ENCODE measurements around the gene PSRC1.
A peak's percentile ranks its signal among the peaks of the same experiment; 100 is the strongest.
"Not testable (repeated sequence)": the region's sequence is repeated elsewhere in the genome, so short reads cannot be mapped to it uniquely, and the experiment has no call there.

PSRC1 gene

DNA sequence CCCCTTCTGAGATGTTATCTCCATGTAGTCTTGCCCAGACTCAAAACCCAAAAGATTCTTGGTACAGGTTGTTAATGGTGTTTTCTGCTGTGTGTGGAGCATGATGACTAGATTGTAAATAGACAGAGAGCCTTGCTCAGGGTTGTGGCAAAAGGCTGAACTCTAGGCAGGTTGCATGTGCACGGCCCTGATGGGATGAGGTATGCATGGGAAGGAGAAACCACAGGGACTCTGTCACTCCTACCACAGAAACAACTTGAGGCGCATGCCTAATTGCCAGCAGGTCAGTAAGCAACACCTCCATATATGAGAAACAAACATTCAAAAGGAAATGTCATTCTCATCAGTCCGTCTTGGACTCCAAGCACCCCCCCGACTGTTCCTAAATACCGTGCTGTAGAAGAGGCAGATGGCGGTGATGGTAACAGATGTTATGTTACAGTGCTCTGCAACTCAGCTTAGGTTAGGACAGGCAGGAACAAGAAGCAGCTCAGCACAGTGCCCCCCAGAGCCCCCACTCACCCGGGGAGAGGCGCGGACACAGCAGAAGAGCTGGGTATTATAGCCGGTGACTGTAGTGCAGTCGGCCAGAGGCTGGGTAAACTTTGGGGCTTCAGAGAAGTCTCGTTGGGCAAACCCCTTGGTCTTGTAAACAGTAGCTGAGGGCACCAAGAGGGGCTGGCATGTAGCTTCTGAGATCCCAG lies 12.9 kb upstream of the PSRC1 start:
- no peak for DNase-seq (ENCODE audit: low read depth)

DNA sequence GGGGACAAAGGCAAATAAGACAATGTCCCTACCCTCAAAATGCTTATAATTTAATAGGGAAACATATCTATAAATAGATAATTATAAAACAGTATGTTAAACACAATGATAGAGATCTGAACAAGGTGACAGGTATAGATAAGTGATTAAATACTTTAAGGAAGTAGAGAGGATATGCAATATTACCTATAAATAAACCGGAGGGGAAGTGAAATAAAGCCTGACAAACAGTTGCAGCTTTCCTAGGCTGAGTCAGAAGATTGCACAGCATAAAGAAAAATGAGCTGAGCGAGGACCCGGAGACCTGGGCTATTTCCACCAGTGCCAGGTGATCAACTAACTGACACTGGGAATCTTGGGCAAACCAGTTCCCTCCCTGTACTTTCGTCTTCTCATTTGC lies 11.5 kb upstream of the PSRC1 start:
- no peak for DNase-seq (ENCODE audit: low read depth)

DNA sequence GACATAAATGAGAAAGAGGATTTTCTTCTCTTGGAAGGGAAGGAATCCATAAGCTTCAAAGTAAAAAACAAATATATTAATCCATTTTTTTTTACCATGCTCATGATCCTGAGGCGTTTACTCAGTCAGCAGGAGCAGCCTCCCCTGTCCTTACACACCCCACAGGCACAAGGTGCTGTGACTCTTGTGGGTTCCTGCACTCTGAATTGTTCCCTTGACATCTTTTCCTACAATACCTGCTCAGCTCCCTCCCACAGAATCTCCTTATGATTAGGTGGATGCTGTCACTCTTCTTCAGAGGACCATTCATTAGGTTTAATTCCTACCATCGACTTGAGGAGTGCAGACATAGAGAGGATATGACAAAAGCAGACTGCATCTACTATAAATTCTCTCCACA lies 10.1 kb upstream of the PSRC1 start:
- DNase-seq (ENCODE audit: low read depth): no peak

DNA sequence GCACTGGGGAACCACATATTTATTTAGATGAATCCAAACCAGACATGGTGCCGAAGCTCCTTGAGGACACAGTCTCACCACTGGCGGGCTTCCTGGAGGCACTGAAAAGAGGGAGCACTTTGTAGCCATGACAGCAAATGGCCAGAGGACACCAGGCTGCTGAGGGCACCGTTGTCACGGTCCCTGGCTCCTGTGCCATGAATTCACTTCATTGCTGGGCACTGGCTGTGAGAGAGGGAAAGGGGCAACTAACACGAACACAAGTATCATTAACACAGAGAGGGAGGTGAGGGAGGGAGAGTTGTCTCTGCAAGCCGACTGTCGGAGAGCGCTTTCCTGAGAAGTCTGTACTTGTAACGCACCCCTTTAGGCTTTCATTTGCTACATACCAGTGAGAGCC lies 9.4 kb upstream of the PSRC1 start:
- DNase-seq (ENCODE audit: low read depth): no peak

DNA sequence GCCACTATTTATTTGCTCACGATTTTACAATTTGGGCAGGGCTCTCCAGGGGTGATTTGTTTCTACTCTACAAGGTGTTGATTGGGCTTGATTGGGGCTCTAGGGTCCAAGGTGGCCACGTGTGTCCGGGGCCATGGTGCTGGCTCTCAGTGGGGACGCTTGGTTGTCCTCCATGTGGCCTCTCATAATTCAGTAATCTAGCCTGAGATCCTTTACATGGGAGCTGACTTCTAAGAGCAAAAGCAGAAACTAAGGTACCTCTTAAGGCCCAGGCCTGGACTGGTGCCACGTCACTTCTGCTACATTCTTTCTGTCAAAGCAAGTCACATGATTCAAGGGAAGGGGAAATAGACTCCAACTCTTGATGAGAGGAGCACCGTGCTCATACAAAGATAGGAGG lies 8.1 kb upstream of the PSRC1 start:
- no peak for DNase-seq (ENCODE audit: low read depth)

DNA sequence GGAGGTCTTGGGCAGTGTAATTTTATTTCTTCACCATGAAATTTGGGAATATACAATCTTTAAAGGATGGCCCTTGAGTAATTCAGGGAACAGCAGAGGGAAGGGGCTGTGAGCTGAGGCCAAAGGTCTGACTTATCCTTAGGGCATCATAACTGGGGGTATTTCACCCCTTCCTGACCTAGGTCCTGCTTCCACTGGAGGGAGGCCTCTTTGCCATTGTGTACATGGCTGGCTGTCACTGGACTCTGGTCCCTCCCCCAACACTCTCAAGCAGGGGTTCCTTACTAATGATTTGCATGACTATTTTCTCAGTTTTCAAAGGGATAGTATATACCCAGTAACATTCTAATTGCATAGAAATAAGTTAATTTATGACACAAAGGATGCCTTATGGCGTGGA lies 7.2 kb upstream of the PSRC1 start:
- no peak for DNase-seq (ENCODE audit: low read depth)

DNA sequence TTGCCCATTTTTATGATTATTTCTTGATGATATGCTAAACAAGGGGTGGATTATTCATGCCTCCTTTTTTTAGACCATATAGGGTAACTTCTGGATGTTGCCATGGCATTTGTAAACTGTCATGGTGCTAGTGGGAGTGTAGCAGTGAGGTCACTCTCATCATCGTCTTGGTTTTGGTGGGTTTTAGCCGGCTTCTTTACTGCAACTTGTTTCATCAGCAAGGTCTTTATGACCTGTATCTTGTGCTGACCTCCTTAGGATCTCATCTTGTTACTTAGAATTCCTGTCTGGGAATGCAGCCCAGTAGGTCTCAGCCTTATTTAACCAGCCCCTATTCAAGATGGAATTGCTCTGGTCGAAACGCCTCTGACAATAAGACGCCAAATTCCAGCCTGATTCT lies 3.8 kb upstream of the PSRC1 start:
- DNase-seq (ENCODE audit: low read depth): not testable (repeated sequence)

DNA sequence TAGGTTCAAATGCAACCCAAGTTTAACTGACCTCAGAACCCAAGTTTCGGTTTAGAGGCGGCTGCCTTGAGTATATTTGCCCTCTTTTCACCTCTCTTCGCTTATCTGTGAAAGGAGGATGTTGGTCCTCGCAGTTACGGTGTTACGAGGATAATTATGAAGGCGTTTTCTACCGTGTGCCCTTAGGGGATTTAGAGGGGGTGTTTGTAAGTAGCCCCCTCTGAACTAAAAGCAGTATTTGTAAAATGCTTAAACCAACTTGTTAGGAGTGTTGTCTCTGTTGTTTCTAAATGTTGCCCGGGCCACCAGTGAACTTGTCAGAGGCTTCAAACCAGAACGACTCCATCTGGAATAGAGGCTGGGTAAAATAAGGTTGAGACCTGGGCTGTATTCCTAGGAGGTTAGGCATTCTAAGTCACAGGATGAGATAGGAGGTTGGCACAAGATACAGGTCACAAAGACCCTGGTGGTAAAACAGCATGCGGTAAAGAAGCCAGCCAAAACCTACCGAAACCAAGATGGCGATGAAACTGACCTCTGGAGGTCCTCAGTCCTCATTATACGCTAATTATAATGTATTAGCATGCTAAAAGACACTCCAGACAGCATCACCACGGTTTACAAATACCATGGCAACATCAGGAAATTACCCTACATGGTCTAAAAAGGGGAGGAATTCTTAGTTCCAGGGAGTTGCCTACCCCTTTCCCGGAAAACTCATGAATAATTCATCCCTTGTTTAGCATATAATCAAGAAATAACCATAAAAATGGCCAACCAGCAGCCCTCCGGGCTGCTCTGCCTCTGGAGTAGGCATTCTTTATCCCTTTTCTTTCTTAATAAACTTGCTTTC lies 1.0 kb upstream of the PSRC1 start:
- DNase-seq (ENCODE audit: low read depth): no peak

DNA sequence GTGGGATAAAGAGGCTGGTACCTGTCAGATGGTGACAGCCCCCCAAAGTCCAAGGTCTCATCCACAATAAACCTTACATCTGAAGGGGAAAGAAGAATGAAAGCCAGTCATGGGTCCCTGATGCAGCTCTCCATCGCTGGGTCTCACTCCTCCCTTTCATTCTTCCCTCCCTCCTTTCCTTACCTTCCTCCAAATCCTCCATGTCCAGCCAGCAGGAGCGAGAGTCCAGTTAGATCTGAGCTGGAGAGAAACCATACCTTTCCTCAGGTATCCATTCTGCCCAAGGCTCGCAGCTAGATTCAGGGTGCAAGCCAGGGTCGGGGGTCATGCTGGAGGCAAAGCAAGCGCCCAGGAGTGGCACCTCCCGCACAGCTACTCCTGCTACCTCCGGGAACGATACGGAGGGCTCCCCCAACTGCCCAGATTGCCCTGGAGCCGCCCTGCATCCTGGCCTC lies 421 bp downstream of the PSRC1 start:
- no peak for DNase-seq (ENCODE audit: low read depth)

DNA sequence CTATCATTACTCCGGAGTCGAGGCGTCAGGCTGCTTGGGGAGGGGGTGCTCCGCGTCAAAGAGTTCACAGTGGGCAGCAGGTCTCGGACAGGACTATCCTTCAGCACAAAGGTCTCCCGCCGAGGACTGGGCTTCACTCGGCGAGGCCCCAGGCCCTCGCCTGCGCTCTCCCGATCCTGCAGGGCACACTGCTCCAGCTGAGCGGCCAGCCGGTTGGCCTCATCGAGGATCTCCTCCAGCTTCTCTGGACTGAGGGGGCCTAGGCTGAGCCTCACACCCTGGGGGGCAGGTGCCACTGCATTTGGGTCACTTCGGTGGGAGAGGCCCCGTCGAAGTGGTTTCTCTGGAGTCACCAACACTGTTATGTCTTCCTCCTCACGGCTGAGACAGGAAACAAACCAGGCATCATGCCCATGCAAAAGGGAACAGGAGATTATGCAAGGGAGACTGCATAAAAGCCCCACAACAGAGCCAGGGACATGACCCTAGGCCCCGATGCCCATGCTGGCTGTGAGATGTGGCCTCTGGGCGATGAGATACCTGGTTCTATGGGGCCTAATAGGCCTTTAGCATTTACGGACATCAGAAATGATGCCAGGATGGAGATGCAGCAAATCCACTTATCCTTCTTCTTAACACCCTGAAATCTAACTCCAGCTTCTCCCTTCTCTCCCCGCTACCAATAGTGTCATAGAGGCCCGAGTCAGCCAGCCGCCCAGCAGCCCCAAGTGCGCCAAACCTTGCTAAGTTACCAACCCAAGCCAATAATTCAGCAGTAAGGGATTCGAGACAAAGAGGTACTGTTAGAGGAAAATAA lies 1.1 kb downstream of the PSRC1 start:
- no peak for DNase-seq (ENCODE audit: low read depth)

DNA sequence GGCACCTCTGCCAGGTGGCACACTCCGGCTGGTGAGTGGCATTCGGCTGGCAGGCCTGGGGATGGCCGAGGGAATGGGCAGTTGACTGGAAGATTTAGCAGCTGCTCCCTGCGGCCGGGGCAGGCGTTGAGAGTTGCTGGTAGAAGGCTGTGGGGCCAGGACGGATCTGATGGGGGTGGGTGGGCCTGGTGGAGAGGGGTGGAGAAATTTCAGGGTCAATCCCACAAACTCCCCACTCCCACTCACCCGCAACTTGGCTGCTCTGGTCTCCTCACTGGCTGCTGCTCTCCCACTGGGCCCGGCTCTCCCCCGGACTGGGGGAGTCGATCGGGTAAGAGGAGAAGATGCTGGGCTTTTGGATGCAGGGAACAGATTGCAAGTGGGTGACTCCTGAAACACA lies 2.1 kb downstream of the PSRC1 start:
- no peak for DNase-seq (ENCODE audit: low read depth)

DNA sequence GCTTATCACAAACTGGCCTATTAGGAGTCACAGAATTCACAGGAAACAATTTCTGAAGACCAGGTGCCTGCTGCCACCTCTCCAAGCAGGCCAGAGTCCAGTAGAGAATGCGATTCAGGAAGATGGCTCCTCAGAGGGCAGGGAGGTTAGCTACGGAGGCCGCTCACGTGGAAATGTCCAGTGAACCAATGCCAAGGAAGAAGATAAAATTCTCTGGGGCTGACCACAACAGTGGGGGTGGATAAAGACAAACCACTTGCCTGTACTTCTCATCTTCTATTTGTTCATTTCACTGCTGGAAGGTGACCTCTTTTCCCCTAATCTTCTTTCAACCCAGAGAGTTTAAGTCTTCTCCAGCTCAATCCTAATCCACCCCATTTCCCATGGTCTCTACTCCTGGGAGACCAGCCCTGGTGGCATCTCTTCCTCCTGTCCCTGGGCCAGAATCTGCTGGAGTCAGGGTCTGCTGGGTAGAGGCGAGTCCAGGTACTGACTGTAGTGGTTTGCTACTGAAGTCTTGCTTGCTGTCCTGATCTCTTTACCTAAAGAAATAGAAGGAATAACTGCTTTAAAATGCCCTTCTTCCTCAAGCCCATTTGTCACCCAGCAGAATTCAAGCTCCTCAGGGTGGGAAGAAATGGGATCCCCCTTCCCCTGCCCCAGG lies 3.2 kb downstream of the PSRC1 start:
- no peak for DNase-seq (ENCODE audit: low read depth)

DNA sequence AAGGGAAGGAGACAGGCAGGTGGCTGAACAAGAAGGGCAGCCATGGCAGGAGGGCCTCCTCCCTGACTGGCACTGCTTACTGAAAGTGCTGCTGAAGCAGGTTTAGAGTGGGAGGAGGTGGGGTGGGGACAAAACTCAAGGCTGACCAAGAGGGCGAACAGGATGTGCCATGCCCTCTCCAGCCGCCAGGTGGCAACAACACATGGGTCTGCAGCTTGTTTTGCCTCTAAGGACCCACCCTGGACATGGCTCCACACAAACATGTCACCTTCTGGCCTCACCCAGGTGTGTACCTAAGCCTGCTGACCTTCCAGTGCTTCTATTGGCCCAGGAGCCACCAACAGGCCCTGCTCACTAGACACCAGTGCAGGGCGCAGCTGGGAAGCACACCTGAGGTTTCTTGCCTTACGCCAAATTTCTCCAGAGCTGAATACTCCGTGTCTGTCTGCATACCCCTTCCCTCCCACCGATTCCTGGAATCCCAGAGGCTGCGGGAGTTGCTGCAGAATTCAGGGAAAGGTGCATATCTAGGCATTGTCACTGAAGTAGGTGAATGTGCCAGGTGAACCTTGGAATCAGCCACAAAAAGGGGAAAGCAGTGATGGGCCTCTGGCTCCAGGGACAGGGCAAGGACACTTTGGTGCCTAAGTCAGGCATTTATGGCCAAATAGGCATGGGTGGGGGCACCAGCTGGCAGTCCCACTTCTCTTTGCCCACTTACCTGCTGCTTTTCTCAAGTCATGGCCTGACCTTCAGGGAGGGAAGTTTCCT lies 5.3 kb downstream of the PSRC1 start:
- peak; percentile 44 for DNase-seq (ENCODE audit: low read depth)

DNA sequence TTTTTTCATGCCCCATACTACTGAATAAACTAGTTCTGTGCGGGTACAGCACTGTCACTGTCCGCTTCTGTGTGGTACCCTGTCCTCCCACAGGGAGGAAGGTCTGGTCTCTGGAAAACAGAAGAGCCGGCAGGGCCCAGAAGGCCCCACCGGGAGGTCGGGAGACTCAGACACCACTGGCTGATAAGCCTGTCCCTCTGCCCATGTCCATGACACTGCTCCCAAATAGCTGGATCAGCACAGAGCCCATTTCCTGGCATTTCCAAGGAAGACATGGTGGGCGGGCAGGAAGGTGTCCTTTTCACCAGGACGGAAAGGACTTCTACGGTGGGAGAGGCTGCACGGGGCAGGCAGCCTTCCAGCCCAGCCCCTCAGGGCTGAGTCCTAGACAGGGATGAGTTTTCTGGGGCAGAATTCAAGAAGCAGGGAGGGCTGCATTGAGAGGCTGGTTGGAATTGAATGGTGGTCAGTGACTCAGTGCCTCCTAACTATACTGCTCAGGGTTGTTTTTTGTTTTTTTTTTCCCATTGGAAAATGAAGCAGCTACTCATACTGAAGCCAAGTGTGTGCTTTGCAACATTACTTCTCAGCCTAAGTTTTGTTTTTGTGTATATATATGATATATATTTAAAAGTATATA lies 7.1 kb downstream of the PSRC1 start:
- no peak for DNase-seq (ENCODE audit: low read depth)

DNA sequence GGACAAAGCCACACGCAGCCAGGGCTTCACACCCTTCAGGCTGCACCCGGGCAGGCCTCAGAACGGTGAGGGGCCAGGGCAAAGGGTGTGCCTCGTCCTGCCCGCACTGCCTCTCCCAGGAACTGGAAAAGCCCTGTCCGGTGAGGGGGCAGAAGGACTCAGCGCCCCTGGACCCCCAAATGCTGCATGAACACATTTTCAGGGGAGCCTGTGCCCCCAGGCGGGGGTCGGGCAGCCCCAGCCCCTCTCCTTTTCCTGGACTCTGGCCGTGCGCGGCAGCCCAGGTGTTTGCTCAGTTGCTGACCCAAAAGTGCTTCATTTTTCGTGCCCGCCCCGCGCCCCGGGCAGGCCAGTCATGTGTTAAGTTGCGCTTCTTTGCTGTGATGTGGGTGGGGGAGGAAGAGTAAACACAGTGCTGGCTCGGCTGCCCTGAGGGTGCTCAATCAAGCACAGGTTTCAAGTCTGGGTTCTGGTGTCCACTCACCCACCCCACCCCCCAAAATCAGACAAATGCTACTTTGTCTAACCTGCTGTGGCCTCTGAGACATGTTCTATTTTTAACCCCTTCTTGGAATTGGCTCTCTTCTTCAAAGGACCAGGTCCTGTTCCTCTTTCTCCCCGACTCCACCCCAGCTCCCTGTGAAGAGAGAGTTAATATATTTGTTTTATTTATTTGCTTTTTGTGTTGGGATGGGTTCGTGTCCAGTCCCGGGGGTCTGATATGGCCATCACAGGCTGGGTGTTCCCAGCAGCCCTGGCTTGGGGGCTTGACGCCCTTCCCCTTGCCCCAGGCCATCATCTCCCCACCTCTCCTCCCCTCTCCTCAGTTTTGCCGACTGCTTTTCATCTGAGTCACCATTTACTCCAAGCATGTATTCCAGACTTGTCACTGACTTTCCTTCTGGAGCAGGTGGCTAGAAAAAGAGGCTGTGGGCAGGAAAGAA lies 8.1 kb downstream of the PSRC1 start:
- no peak for DNase-seq (ENCODE audit: low read depth)

DNA sequence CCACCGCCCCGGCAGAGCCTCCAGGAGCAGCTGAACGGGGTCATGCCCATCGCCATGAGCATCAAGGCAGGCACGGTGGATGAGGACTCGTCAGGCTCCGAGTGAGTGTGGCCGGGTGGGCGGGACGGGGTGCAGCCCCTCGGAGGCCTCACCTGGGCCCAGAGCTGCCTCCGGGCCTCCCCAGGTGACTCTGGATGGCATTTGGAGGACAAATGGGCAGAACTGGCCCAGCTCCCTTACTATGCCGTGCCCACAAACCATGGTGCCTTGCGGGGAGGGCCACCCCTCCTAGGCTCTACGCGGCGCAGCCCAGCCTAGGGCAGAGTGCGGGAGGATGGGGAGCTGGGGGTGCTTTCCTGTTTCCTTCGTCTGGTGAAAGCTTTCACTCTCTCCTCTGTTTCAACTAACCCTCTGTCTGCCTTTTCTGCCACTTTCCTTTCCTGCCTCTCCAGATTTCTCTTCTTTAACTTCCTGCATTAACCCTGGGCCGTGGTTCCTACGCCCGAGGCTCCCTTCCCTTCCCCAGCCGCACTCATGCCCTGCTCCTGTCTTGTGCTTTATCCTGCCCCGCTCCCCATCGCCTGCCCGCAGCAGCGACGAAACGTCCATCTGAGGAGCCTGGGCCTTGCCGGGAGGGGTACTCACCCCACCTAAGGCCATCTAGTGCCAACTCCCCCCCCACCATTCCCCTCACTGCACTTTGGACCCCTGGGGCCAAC lies 9.2 kb downstream of the PSRC1 start:
- DNase-seq (ENCODE audit: low read depth): no peak

DNA sequence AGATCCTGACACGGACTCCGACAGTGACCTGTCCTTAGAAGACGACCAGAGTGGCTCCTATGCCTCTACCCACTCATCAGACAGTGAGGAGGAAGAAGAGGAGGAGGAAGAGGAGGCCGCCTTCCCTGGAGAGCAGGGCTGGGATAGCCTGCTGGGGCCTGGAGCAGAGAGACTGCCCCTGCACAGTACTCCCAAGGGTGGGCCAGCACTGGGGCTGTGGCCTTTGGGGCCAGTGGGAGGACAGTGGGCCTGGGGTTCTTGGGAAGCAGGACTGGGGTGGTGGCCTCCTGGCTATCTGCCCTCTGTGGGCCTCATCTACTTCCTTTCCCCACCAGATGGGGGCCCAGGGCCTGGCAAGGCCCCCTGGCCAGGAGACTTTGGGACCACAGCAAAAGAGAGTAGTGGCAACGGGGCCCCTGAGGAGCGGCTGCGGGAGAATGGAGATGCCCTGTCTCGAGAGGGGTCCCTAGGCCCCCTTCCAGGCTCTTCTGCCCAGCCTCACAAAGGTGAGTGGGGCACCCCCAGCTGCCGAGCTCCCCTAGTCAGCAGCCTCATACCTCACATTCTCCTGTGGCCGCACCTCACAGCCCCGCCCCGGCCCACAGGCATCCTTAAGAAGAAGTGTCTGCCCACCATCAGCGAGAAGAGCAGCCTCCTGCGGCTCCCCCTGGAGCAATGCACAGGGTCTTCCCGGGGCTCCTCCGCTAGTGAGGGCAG lies 10.0 kb downstream of the PSRC1 start:
- DNase-seq (ENCODE audit: low read depth): no peak

DNA sequence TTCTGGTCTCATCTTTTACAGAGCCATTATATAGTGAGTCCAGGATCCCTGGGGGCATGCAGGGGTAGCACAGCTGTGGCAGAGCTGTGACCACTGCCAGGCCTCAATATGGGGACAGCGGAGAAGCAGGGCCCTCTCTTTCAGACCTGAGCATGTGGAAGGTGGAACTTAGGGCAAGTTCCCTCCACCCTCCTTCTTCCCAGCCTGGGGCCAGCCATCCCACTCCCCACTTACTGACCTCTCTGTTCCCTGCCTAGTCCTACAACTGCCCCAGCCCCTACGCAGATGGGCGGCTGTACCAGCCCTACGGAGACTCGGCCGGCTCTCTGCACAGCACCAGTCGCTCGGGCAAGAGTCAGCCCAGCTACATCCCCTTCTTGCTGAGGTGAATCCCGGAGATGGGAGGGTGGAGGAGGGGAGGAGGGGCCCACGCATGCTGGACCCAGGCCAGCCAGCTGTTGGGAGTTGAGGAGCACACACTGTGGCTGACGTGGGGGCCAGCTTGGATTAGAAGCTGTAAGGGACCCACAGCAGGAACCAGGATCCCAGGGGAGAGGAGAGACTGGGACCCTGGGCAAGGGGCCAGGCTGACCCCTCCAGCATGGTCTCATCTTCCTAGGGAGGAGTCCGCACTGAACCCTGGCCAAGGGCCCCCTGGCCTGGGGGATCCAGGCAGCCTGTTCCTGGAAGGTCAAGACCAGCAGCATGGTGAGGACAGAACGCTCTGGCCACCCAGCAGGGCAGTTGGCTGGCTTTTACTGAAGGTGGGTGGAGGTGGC lies 10.7 kb downstream of the PSRC1 start:
- no peak for DNase-seq (ENCODE audit: low read depth)
